HG02571 (cell line): ENCODE measurements around the gene EPN1.

Experiments
- ATAC-seq: cut with Tn5 transposase; IDR thresholded peaks from one replicate; pipeline ENCODE4 v1.9.1; 2021; ENCODE audit warnings: mild to moderate bottlenecking, moderate library complexity; ENCODE audit not compliant: unreplicated experiment

EPN1 gene

GRCh38 chr19:55691561-55692481, 16.8 kb downstream of the EPN1 start:
- no peak for ATAC-seq

DNA sequence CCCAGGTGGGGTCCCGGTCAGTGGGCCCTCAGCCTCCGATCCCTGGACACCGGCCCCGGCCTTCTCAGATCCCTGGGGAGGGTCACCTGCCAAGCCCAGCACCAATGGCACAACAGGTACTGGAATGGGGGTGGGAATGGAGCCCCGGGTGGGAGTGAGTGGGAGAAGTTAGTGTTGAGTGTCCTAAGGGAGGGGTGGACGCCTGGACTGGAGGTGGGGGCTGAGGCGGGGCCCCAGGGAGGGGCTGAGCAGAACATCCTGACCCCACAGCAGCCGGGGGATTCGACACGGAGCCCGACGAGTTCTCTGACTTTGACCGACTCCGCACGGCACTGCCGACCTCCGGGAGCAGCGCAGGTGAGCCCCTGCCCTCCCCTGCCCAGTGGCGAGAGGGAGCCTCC, 17.7 kb downstream of the EPN1 start:
- no peak for ATAC-seq

- no peak for ATAC-seq
Observed at GRCh38 chr19:55693336-55693974, 18.4 kb downstream of the EPN1 start.

GRCh38 chr19:55694241-55694655, 19.2 kb downstream of the EPN1 start:
- ATAC-seq: no peak

DNA sequence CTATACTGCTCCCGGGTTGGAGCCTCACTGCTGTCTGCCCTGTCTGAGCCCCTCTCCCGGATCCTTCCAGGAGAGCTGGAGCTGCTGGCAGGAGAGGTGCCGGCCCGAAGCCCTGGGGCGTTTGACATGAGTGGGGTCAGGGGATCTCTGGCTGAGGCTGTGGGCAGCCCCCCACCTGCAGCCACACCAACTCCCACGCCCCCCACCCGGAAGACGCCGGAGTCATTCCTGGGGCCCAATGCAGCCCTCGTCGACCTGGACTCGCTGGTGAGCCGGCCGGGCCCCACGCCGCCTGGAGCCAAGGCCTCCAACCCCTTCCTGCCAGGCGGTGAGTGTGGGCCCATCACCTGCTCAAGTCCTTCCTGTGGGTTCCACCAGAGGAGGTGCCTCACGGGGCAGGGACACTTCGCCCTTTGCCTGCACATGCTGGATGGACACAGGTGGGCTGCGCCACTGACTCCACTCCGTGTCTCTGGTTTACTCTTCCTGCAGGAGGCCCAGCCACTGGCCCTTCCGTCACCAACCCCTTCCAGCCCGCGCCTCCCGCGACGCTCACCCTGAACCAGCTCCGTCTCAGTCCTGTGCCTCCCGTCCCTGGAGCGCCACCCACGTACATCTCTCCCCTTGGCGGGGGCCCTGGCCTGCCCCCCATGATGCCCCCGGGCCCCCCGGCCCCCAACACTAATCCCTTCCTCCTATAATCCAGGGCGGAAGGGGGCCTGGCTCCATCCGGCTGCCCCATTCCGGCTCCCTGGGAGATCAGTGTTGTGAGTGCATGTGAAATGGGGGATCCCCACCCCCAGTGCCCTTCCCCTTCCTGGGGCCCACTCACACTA, 19.8 kb downstream of the EPN1 start:
- ATAC-seq: no peak

GRCh38 chr19:55695511-55696290, 20.7 kb downstream of the EPN1 start:
- ATAC-seq: no peak

GRCh38 chr19:55696301-55697068, 21.5 kb downstream of the EPN1 start:
- ATAC-seq: no peak

- no peak for ATAC-seq
Observed at GRCh38 chr19:55697069-55697440, 22.0 kb downstream of the EPN1 start.

- ATAC-seq: no peak
Observed at GRCh38 chr19:55697698-55698097, 22.7 kb downstream of the EPN1 start.

DNA sequence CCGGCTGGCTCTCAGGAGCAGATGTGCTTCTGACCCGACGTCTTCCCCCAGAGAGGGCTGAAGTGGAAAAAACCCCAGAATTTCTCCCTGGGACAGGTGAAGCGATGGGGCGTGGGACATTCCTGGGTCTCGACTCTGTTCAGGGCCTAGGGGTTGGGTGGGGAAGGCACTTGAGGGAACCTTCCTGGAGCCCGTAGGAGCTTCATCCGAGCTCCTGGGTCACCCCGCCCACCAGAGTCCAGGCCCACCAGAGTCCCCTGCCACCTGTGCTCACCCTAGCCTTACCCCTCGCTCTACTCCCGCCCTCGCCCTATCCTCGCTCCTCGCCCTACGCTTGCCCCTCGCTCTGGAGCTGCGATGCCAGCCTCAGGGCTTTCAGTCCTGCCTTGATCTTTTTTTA, 23.2 kb downstream of the EPN1 start:
- ATAC-seq: no peak

GRCh38 chr19:55699221-55699620, 24.2 kb downstream of the EPN1 start:
- no peak for ATAC-seq

GRCh38 chr19:55700813-55701212, 25.8 kb downstream of the EPN1 start:
- ATAC-seq: no peak

- ATAC-seq: no peak
Observed at GRCh38 chr19:55702131-55702627, 27.2 kb downstream of the EPN1 start.

GRCh38 chr19:55703790-55704215, 28.8 kb downstream of the EPN1 start:
- ATAC-seq: no peak

DNA sequence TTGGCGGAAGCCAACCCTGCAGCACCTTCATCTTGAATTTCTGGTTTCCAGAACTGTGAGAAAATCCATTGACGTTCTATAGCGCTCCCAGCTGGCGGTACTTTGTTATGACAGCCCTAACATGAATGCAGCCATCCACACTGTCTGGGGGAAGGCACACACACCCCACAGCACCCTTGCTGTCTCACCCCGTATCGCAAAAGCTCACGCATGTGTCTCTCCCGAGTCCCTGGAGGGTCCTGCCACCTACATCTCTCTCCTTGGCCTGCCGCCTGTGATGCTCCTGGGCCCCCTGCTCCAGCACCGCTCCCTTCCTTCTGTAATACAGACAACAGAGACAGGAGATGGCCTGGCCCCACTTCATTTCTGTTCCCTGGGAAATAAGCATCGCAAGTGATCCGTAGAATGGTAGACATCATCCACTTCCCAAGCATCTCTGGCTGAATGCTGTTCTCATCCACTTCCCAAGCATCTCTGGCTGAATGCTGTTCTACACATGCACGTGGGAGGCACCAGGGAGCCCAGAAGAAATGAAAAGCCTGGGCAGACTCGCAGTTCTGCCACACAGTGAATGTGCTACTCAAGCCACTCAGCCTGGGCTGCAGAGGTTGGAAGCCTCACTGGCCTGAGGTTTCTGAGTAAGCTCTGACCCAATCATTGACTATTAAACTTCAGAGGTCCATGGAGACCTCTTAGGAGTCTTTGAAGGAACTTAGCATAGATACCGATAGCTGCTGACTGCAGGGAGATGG, 29.6 kb downstream of the EPN1 start:
- no peak for ATAC-seq

DNA sequence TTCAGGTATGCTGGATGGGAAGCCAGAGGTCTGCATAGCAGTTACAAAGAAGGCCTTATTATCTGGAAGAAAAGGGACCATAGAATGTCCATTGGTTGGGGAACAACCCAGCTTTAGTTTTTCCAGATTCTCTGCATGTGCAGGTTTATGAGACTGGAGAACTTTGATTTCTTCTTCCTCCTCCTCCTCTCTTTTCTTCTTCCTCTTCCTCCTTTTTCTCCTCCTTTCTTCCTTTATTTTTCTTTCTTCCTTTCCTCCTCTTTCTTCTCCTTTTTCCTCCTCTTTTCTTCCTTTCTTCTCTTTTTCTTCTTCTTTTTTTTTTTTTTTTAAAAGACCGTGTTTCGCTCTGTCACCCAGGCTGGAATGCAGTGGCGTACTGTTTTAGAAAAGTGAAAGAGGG, 30.9 kb downstream of the EPN1 start:
- no peak for ATAC-seq

- ATAC-seq: no peak
Observed at GRCh38 chr19:55711719-55712118, 36.7 kb downstream of the EPN1 start.

- no peak for ATAC-seq
Observed at GRCh38 chr19:55712804-55713631, 38.0 kb downstream of the EPN1 start.
